HG03378 (cell line): Measurements from ENCODE around the gene ARPC4.

ENCODE experiments used
- ATAC-seq: cut with Tn5 transposase; IDR thresholded peaks from one replicate; pipeline ENCODE4 v1.9.1; 2021; ENCODE audit warnings: mild to moderate bottlenecking, moderate library complexity; ENCODE audit not compliant: unreplicated experiment

ARPC4 gene

DNA sequence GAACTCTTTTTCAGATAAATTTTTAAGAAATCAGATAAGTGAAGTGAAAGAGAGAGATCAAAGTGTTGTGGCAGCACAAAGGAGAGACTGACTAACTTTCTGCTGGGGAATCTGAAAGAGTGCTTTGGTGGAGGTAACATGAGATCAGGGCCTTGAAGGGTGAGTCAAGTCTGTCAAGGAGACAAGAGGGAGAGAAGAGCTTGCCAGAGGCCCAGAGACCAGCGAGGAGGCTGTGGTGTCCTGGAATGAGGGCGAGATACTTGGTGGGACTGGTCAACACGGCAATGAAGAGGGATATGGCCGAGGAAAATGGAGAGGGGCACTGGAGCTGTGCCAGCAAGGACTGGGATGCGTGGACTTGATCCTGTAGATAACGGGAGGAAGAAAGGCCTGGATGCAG is 5.2 kb upstream of the ARPC4 start:
- no peak for ATAC-seq

DNA sequence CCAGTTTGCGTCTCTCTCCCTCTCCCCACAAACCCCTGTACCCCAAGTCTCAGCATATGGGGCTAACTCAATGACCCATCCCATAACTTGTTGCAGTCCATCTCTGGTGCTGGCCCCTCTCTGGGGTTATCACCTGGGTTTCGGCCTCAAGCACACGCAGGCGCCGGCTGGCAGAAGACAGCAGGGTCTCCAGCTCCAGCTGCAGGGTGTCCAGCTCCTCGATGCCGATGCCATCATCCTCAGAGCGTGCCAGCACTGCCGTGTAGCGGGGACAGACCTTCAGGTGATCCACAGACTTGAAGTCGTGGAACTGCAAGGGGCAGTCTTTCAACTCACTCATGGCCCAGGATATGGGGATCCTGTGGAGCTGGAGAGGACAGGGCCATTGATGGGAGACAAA is 1.8 kb upstream of the ARPC4 start:
- no peak for ATAC-seq

DNA sequence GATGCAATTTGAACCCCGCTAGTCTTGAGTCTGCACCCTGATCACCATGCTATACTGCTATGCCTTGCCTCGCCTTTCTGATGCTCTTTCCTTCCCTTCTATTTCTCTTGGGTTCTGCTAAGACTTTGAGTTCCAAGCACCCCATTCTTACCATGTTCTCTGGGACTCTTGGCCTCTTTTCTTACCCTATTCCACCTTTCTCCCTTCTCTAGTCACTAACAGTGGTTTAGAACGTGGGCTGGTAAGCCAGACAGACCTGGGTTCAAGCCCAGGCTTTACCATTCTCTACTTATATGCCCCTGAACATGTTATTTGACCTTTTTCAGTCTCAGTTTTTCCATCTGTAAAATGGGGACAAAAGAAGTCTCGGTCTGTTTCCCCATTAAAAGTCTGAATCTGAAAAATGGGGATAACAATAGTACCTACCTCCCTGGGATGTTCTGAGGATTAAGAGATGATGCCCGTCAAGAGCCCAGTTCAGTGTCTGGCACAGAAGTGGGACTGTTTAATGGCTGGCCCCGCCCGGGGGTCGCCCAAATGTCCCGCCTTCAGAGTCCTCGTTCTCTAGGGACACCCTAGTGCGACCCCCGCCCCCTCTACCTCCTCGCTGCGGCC is 985 bp upstream of the ARPC4 start:
- ATAC-seq: peak; percentile 2

DNA sequence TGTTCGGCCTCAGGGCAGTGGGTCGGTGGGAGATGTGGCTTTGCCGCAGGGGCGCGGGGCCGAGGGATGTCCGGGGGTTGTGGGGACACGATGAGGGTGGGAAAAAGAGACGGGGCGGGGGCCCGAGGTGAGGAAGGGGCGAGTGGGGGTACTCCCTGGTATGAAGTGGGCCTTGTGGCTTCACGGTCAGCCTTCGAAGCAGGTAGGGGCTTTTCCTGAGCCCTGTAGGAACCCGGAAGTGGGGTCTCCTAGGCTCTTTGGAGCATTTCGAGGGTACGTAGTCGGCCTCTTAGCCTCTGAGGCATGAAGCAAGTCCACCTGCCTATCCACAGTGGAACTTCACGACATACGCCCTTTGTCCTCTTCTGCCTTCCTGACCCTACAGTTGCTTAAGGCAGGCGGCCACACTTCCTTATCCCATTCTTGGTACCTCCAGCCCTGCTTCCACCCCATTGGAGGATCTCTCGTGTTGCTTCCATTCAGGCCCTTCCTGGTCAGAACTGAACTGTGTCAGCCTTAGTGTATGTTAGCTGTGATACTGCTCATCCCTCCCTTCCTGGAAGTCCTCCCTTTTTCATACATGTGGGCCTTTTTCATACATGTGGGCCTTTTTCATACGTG is 389 bp downstream of the ARPC4 start:
- no peak for ATAC-seq

DNA sequence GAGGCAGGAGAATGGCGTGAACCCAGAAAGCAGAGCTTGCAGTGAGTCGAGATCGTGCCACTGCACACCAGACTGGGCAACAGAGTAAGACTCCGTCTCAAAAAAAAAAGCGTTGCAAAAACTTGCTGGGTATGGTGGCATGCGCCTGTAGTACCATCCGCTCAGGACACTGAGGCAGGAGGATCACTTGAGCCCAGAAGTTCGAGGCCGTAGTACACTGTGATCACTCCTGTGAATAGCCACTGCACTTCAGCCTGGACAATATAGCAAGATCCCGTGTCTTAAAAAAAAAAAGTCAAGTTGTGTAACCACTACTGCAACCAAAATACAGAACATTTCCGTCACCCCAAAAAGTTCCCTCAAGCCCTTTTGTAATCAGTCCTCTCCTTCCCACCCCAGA is 1.5 kb downstream of the ARPC4 start:
- no peak for ATAC-seq

DNA sequence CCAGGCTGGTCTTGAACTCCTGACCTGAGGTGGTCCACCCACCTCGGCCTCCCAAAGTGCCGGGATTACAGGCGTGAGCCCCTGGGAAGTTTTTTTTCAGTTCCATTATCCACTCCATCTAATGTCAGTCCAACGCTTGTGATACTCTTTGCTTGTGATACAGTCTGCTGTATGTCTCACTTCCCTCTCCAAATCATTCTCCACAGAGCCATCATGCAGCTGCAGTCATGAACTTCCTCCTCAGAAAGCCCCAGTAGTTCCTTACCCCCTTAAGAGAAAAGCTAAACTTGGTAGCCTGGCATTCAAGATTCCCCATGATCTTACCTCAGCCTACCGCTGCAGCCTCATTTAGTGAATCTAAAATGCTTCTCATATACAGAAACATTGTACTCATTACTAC is 2.3 kb downstream of the ARPC4 start:
- no peak for ATAC-seq

DNA sequence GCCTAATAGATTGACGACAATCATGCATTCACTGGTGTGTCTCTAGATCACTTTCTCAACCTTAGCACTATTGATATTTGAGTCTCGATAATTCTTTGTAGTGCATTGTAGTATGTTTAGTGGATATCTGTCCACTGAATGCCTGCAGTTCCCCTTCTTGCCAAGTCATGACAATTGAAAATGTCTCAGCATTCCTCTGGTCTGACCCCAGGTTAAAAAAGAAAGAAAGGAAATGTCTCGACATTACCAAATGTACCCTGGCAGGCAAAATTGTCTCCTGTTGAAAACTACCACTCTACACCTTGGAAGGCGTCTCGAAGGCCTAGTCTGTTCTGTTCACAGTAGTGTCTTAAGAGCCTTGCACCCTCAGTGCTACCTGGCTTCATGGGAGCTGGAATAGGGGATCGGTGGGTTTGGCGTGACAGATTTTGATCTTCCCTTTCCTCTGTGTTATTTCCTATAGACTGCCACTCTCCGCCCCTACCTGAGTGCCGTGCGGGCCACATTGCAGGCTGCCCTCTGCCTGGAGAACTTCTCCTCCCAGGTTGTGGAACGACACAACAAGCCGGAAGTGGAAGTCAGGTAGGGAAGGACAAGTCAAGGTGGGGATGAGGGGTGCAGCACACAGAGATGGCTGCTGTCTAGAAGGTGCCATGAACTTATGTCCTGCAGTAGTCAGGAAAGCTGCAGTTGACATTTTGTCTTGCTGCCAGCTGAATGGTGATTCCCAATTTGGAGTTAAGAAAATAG is 4.5 kb downstream of the ARPC4 start:
- ATAC-seq: no peak

DNA sequence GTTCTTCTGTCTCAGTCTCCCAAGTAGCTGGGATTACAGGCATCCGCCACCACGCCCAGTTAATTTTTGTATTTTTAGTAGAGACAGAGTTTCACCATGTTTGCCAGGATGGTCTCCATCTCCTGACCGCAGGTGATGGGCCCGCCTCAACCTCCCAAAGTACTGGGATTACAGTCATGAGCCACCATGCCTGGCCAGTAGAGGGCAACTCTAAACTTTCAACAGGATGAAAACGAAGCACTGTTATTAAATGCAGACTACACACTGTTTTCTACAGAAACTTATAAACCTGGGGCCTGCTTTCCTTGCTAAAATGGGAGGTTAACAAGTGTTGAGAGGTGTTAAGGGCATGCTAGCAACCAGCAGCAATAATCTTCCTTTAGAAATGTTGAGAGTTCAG is 7.6 kb downstream of the ARPC4 start:
- ATAC-seq: no peak

DNA sequence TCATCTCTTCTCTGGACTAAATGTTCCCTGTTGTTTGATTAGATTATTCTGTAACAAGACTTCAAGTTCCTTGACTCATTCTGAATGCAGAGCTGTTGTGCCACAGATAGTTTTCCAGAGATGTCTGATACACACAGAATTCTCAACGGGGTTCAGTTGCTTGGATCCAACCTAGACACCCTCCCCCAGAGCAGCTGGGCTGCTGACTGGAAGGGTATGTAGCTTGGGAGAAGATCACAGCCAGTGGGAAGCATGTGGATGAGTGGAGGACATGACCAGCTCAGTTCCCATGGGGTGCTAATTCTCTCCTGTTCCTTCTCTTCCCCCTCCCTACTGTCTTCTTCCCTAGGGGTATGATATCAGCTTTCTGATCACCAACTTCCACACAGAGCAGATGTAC is 10.6 kb downstream of the ARPC4 start:
- ATAC-seq: no peak

DNA sequence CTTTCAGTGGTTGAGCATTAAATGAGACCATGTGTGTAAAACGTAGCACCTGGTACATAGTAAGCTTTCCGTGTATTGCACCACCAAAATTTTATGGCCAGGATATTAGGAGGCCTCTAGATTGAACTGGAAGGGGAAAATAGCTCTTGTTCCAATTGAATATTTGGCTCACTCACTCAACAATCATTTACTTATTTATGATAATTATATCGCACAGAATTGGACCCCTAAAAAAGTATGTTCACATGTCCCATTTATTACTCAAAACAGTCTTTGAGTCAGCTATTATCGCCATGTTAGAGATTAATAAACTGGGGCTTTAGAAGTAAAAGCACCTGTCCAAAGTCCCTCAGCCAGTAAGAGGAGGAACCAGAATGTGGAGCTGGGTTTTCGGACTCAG is 12.1 kb downstream of the ARPC4 start:
- no peak for ATAC-seq

DNA sequence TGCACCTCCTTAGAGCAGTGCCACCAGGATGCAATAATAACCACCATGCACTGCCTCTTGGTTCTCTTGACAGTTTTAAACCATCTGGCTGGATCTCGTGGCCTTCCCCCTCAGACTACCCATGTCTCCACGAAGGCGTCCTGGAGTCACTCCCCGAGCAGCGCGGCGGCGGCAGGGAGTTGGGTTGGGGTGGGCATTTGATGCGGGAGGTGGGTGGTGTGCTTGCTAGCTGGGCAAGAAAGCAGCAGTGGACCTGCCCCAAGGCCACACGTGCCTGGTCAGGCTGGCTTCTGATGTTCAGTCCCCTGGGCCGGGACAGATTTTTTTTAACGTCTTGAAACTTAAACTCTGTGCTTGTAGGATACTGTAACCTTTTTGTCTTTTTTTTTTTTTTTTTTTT is 13.3 kb downstream of the ARPC4 start:
- ATAC-seq: no peak

DNA sequence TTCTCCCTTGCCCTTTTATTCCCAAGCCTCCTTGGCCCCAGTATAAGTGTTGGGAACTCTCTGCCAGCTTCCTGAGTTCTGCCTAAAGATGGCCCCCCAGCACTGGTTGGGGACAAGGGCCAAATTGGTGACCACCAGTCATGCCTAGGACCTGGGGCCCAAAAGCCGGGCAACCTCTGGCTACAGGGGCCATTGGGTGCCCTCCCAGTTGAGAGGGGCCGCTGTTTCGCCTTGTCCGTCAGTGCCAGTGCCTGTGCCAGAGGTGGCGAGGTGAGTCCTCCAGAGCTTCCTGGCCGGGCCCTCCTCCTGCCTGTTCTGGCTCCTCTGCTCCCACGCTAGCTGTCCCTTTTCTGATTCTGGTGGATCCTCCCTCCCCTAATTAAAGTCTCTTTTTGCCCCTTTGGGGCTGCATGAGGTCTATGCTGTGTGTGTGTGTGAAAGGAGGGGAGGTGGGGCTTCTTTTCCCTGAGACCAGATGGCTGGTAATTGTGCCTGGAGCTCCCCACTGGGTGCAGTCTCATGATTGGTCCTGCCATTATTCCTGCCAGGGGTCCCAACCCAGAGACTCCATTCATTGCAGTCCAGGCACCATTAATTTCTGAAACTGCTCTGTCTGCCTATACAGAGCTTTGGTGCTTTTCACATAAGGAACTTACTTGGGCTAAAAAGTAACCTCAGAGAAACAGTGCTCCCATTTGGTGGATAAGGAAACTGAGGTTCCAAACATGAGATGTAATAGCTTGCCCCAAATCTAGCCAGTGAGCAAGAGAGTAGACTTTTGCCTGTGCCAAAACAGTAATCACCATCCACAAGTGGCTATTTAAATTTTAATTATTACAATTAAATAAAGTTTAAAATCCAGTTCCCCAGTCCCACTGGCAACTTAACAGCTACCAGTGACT is 14.1 kb downstream of the ARPC4 start:
- no peak for ATAC-seq

DNA sequence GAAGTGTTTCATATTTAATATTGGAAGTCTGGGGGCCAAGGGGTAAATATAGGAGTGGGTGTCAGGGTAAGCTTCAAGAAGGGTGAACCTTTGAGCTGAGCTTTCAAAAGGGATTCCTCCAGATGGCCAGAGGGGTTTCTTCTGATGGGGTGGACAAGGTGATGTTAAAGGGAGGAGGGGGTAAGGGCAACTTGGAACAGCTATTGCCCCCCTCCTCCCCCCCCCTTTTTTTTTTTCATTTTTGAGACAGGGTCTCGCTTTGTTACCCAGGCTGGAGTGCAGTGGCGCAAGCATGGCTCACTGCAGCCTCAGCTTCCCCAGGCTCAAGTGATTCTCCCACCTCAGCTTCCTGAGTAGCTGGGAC is 15.1 kb downstream of the ARPC4 start:
- ATAC-seq: no peak

DNA sequence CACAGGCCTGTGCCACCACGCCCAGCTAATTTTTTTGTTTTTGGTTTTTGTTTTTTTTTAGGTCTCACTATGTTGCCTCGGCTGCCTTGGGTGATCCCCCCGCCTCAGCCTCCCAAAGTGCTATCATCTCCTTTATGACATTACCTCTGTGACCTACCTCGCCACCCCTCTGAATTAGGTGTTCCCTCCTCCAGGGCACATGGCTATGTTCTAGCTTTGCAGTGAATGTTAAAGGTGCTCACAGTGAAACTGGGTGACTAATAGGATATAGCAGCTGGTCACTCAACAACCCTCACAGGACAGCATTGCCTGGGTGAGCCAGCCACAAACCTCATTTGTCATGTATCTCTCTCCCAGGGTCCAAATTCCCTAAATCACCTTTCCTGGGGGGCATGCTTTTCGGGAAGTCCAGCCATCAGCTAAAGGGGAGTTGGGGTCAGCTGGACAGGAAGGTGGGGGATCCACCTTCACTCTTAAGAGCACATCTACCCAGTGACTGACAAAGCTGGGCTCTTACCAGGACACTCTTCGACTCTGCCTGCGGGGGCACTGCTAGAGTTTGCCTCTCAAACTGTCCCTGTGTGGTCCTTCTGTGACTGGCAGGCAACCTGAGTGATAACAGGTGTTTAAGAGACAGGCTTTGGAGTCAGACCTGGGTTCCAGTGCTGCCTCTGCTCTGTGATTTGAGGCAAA is 15.6 kb downstream of the ARPC4 start:
- peak; percentile 69 for ATAC-seq

DNA sequence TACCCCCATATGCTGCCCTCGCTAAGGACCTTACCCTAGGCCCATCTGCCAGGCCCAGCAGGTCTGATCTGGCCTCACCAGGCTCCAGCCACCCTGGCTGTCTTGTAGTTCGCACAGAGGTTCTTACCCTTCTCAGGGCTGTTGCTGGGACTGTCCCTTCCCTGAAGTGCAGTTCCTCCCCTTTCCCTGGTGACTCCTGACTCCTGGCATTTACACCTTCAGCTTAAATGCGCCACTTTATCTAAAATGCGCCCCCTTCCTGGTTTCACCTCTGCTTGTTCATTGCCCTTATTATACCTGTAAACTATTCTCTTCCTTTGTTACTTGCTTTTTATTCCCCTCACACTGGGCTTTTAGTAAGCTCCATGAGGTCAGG is 16.3 kb downstream of the ARPC4 start:
- no peak for ATAC-seq

DNA sequence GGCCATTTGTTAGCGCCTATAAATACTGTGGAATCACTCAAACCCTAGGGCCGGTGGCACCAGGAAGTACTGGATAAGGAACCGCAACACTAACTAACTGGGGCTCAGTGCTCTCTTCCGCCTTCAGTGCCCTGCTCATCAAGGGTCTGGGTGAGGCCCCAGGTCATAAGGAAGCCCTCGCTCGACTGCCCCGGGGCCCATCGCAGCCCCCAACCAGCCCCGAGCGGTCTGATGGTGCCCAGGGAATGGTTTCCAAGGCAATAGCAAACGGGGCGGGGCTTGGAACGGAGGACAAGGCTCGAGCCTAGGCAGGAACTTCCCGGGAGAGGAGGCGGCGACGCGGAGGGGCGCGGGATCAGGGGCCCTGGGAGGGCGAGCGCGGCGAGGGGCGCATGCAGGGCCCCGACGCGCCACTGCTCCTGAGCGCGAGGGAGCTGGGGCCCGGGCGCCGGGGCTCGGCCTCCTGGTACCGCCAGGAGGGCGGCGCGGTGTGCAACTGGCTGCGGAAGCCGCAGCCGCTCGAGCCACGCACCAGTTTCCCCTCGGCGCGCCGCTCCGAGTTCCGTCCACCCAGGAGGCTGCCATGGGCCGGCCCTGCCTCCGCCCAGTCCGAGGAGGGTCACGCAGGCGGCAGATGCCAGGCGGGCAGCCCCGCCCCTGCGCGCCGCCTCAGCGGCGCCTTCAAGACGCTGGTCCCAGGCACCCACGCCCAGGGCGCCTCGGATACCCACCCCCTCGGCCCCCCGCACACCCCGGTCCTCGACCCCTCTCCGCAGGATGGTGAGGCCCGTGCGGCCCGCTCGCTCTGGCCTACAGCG is 16.9 kb downstream of the ARPC4 start, which contains the start of gene TTLL3:
Gene TTLL3, plus strand, starts transcription at position 648 of the 818 bp plus-strand sequence. CDS start 400 bp downstream, outside the sequence.
- no peak for ATAC-seq

DNA sequence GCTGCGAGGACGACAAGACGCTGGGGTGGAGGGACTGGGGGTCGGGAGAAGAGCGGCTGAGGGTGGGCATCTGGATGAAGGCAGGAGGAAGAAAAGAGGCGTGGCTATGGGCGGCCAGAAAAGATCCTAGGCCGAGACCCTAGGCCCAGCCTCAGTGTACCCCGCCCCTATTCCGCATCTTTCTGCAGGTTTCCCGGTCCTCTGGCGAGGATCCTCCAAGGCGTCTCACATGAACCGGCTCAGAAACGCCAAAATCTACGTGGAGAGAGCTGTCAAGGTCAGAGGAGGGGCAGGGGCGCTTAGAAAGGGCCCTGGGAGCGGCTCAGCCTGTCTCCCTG is 17.5 kb downstream of the ARPC4 start:
- ATAC-seq: no peak

DNA sequence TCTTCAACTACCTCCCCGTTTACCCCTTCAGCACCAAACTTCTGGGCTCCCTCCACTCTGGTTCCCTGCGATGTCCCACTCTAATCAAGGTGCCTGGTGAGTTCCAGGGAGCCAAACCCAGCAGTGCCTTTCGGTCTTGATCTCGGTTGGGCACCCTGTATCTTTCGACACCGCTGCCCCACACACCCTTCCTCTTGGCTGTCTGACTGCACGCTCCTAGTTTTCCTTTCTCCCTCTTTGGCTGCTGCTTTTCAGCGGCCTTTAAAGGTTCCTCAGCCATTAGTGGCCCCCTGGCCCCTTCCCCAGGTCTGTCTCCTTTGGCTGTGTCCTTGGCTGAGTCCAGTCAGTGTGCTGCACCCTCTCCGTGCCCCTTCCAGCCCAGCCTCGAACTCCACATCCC is 18.0 kb downstream of the ARPC4 start:
- no peak for ATAC-seq

DNA sequence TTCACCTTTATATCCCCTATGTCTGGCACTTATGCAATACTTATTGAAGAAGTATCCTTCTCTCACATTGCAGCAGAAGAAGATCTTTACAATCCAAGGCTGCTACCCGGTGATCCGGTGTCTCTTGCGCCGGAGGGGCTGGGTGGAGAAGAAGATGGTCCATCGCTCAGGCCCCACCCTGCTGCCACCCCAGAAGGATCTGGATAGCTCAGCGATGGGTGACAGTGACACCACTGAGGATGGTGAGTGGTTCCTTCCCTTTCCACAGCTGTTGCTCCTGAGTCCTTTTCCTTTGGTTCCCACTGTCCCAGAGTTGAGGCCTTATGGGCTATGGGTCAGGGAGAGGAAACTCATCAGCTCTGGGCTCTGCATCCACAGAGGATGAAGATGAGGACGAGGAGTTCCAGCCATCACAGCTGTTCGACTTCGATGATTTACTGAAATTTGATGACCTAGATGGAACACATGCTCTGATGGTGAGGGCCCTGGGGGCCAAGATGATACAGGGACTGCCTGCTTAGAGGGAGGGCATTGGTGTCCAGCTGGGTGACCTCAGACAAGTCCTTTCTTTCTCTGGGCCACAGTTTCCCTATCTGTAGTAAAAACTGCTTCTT is 20.1 kb downstream of the ARPC4 start:
- no peak for ATAC-seq

DNA sequence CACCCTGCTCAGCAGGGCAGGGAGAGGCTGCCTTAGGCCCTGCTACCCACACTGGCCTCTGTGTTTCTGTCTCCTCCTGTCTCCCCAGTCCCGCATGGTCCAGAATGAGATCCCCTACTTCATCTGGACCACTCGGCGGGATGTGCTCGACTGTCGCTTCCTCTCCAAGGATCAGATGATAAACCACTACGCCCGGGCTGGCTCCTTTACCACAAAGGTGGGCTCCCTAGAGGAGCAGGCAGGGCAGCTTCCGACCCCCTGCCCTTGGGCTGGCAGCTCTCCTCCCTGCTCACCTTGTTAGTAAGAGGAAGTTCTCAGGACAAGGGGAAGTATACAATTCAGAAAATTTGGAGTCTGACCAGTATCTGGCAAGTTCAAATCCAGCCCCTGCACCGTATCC is 23.1 kb downstream of the ARPC4 start:
- ATAC-seq: no peak
